Left renal pelvis (tissue), 4 donors: ENCODE data around the gene MRPL18. TPM values are rescaled to one million over a fixed set of nuclear protein-coding genes. Genes with fewer than 3 reads are reported as not detected.

Experiments used
- DNase-seq, 4 donors: peaks; one replicate each; pipeline ENCODE4 v3.0.0-alpha.2; 2013; ENCODE audit warnings: low read depth in 4 of 4, low spot score in 3 of 4
- polyA plus RNA-seq, 4 donors: library from polyadenylated mRNA; unstranded; fragments of 120-200 nt; gene quantifications; one replicate each; pipeline ENCODE4 v1.2.1, GENCODE V29; 2013; ENCODE audit not compliant: insufficient read length in 4 of 4

The MRPL18 gene
- polyA plus RNA-seq, 4 donors: 52.7 to 69.0 (median 62.1) TPM

DNA sequence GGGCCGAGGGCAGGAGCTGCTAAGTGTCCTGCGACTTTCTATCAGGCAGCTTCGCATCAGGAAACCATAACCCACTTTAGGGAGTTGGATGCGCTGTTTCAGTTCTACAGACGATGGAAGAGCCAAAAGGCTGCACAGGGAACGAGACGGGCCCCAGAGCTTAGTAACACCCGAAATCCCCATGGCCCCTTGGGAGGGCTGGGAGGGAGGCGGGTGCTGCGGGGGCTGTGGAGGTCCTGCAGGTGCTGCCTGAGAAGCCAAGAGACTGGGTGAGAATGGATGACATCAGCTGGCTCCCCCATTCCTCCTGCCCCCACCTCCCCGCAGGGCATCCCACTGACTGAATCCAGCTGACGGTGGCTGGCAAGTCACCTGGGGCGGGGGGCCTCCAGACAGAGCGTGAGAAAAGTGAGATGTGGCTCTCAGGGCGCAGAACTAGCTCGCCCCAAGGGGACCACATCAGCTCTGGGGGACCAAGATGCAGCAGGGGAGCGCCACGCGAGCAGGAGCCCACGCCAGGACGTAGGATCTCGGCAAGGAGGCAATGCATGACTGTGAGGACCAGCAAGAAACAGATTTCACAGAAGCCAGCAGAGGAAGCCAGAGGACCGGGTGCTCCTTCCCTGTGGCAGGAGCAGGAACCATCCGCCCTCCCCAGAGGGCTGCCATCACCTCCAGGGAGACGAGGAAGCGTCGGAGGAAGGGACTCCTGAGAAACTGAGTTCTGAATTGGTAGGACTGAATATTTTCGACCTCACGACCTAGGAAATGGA is 46.6 kb downstream of the MRPL18 start:
- DNase-seq: no peak

- no peak for DNase-seq
Measured at GRCh38 chr6:159837511-159837910, 47.2 kb downstream of the MRPL18 start.

- DNase-seq: no peak
Measured at GRCh38 chr6:159838020-159838744, 47.9 kb downstream of the MRPL18 start.

DNA sequence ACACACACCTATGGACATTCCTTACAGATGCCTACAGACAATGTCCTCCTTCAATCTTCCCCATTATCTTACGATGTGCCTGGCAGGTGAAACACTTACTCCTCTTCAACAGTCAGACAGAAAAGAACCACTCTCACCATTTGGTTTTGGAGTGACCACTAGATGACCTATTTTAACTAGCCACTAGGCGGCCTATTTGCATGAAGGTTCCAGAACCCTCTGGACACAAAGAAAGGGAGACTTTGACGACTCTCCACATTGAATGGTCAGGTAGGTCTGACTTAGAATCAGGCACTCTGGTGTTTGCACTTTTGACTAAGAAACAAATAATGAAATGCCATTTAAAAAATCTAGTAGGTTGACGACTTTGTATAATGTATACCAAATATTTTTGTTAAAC is 51.8 kb downstream of the MRPL18 start:
- no peak for DNase-seq

GRCh38 chr6:159844737-159845645 is 54.7 kb downstream of the MRPL18 start:
- no peak for DNase-seq

Other genes with a start within 250 kb of the MRPL18 start
- 100 to 1,000 TPM in 3 of 4 donors, 10 to 100 TPM in 1; 78.8 to 124 (median 109) TPM for gene SOD2, start 97.2 kb upstream of the MRPL18 start, polyA plus RNA-seq
- 100 to 1,000 TPM; 127 to 148 (median 130) TPM for gene WTAP, start 63.0 kb upstream of the MRPL18 start, polyA plus RNA-seq
- gene ACAT2, start 28.4 kb upstream of the MRPL18 start, polyA plus RNA-seq: 10 to 100 TPM; 33.7 to 56.3 (median 44.9) TPM
- gene TCP1, start 865 bp upstream of the MRPL18 start, polyA plus RNA-seq: 100 to 1,000 TPM; 241 to 293 (median 273) TPM
- 1 to 10 TPM in 1 of 4 donors, under 1 TPM in 3; 0.12 to 1.7 (median 0.30) TPM for gene PNLDC1, start 9.8 kb downstream of the MRPL18 start, polyA plus RNA-seq
- under 1 TPM in 3 of 4 donors, not detected in 1; 0.04 to 0.08 (median 0.05) TPM for gene MAS1, start 100.5 kb downstream of the MRPL18 start, polyA plus RNA-seq
- gene IGF2R, start 178.6 kb downstream of the MRPL18 start, polyA plus RNA-seq: 10 to 100 TPM; 44.9 to 61.0 (median 57.2) TPM